ENCODE data around the gene S100A4.
"Not testable (repeated sequence)": the region's sequence is repeated elsewhere in the genome, so short reads cannot be mapped to it uniquely, and the experiment has no call there.

S100A4 gene

GRCh38 chr1:153545067-153546055 lies at the start of gene S100A4:
TSS of gene S100A4 (minus strand) at chr1:153545806. CDS start at chr1:153544794, 1,012 bp downstream.
- DNase-seq (ENCODE audit: low read depth, low spot score) = peak; percentile 82

- no peak for DNase-seq (ENCODE audit: low read depth, low spot score)
Measured at GRCh38 chr1:153592748-153593147, 47.1 kb upstream of the S100A4 start.

- DNase-seq (ENCODE audit: low read depth, low spot score) = no peak
Measured at GRCh38 chr1:153588482-153588881, 42.9 kb upstream of the S100A4 start.

- DNase-seq (ENCODE audit: low read depth, low spot score) = not testable (repeated sequence)
Measured at GRCh38 chr1:153588033-153588432, 42.4 kb upstream of the S100A4 start.

GRCh38 chr1:153587314-153587713 lies 41.7 kb upstream of the S100A4 start:
- DNase-seq (ENCODE audit: low read depth, low spot score) = no peak

- DNase-seq (ENCODE audit: low read depth, low spot score) = no peak
Measured at GRCh38 chr1:153586347-153586746, 40.7 kb upstream of the S100A4 start.

GRCh38 chr1:153585006-153585405 lies 39.4 kb upstream of the S100A4 start:
- DNase-seq (ENCODE audit: low read depth, low spot score) = no peak

GRCh38 chr1:153583976-153584375 lies 38.4 kb upstream of the S100A4 start:
- DNase-seq (ENCODE audit: low read depth, low spot score) = no peak

- not testable (repeated sequence) for DNase-seq (ENCODE audit: low read depth, low spot score)
Measured at GRCh38 chr1:153583514-153583913, 37.9 kb upstream of the S100A4 start.

- not testable (repeated sequence) for DNase-seq (ENCODE audit: low read depth, low spot score)
Measured at GRCh38 chr1:153582836-153583235, 37.2 kb upstream of the S100A4 start.

- DNase-seq (ENCODE audit: low read depth, low spot score) = no peak
Measured at GRCh38 chr1:153578936-153579335, 33.3 kb upstream of the S100A4 start.

GRCh38 chr1:153578490-153578889 lies 32.9 kb upstream of the S100A4 start:
- no peak for DNase-seq (ENCODE audit: low read depth, low spot score)

GRCh38 chr1:153577624-153578051 lies 32.0 kb upstream of the S100A4 start:
- DNase-seq (ENCODE audit: low read depth, low spot score) = no peak

- no peak for DNase-seq (ENCODE audit: low read depth, low spot score)
Measured at GRCh38 chr1:153577138-153577537, 31.5 kb upstream of the S100A4 start.

- not testable (repeated sequence) for DNase-seq (ENCODE audit: low read depth, low spot score)
Measured at GRCh38 chr1:153575497-153575896, 29.9 kb upstream of the S100A4 start.

GRCh38 chr1:153575081-153575491 lies 29.5 kb upstream of the S100A4 start:
- not testable (repeated sequence) for DNase-seq (ENCODE audit: low read depth, low spot score)

- no peak for DNase-seq (ENCODE audit: low read depth, low spot score)
Measured at GRCh38 chr1:153573351-153573750, 27.7 kb upstream of the S100A4 start.

GRCh38 chr1:153572569-153573015 lies 27.0 kb upstream of the S100A4 start:
- DNase-seq (ENCODE audit: low read depth, low spot score) = no peak

GRCh38 chr1:153571706-153572105 lies 26.1 kb upstream of the S100A4 start:
- no peak for DNase-seq (ENCODE audit: low read depth, low spot score)

GRCh38 chr1:153570874-153571273 lies 25.3 kb upstream of the S100A4 start:
- no peak for DNase-seq (ENCODE audit: low read depth, low spot score)

- DNase-seq (ENCODE audit: low read depth, low spot score) = no peak
Measured at GRCh38 chr1:153569465-153569864, 23.9 kb upstream of the S100A4 start.

GRCh38 chr1:153568367-153569099 lies 22.9 kb upstream of the S100A4 start:
- peak; percentile 87 for DNase-seq (ENCODE audit: low read depth, low spot score)

All from iPS DF 19.7 (cell line).